ENCODE measurements around the gene DTNB. TPM values are rescaled to one million over a fixed set of nuclear protein-coding genes. Genes with fewer than 3 reads are reported as not detected.

DTNB gene
- total and polyA plus RNA-seq, 2 of the 4 experiments (the other 2 are of a cell fraction), result 3.8 to 5.3 TPM

GRCh38 chr2:25587361-25587760 is 86.0 kb downstream of the DTNB start:
- Histone ChIP-seq H3K27me3 (ENCODE audit: control insufficient read depth, insufficient read depth, low read length) (no peaks in the 10 kb centered on the region), H3K4me1 (ENCODE audit: control insufficient read depth, insufficient read depth, low read length) (peaks cover 8% of the 10 kb centered on the region), H4K5ac (ENCODE audit: low read depth, low read length) (no peak overlapping the region), H3K4ac (ENCODE audit: low read depth, low read length) (no peak overlapping the region), H4K8ac (ENCODE audit: low read depth in 2 of 2, low read length in 2 of 2) (no peak overlapping the region), H3K23ac (ENCODE audit: low read depth, low read length) (no peak overlapping the region), H3K4me2 (ENCODE audit: low read depth, low read length) (peak overlapping the region; percentile 19), H3K27ac (ENCODE audit: insufficient read depth, low read length) (no peak overlapping the region), H4K91ac (ENCODE audit: insufficient read depth, low read depth, low read length) (no peak overlapping the region), H2BK20ac (ENCODE audit: low read depth, low read length) (no peak overlapping the region), H2BK15ac (ENCODE audit: low read depth, low read length) (no peak overlapping the region), H3K4me3 (ENCODE audit: insufficient read depth, low read depth, low read length) (no peak overlapping the region), H4K20me1 (ENCODE audit: insufficient read depth, low read length) (no peaks in the 10 kb centered on the region), H2AK5ac (ENCODE audit: low read depth, low read length) (no peak overlapping the region), H3K14ac (replicated peaks; ENCODE audit: low read depth, low read length) (no peak overlapping the region), H2BK5ac (ENCODE audit: low read depth, low read length, poor library complexity, severe bottlenecking) (no peak overlapping the region), H3K79me1 (ENCODE audit: low read depth in 1 of 2, low read length in 2 of 2) (no peaks in the 10 kb centered on the region), H2AFZ (replicated peaks; ENCODE audit: low read length, poor library complexity) (peak overlapping the region; percentile 36), H3K9me1 (ENCODE audit: insufficient read depth, low read length) (peaks cover 4% of the 10 kb centered on the region; the same call in 1 of the 2 replicates), H3K36me3 (ENCODE audit: control insufficient read depth, insufficient read depth, low read length) (no peaks in the 10 kb centered on the region), H3K56ac (ENCODE audit: extremely low read depth, insufficient read depth, low read length) (no peak overlapping the region), H2AK9ac (replicated peaks; ENCODE audit: low read depth, low read length, poor library complexity) (no peak overlapping the region), H2BK120ac (ENCODE audit: low read depth, low read length) (no peak overlapping the region), H3K18ac (ENCODE audit: low read depth, low read length) (no peak overlapping the region), H3K9ac (ENCODE audit: low read depth, low read length) (no peak overlapping the region), H3K9me3 (ENCODE audit: control insufficient read depth, insufficient read depth, low read length) (no peaks in the 10 kb centered on the region)
- CTCF ChIA-PET, result no interaction called here
- TF ChIP-seq FOS (IDR thresholded peaks at IDR 0.05; ENCODE audit: low read depth, low read length) (peak; percentile 44; the same call in 1 of the 2 replicates), CEBPB (IDR thresholded peaks at IDR 0.05; ENCODE audit: low read depth, low read length) (no peak)
- intact Hi-C loops (cut with micrococcal nuclease) (no loop called here), dilution Hi-C loops (cut with HindIII; ENCODE audit: low sequenced_read_pairs, unreplicated experiment) (no loop called here), in situ Hi-C loops (cut with MboI; ENCODE audit: low sequenced_read_pairs) (no loop called here)
- BruUV-seq (replicated peaks), result no TSS peak
- DNase-seq (peak; percentile 68), ATAC-seq (ENCODE audit: low read depth) (peak; percentile 94)
- POLR2A ChIA-PET (ENCODE audit: unreplicated experiment), result no interaction called here
- WGBS, 2 experiments (ENCODE audit: extremely low coverage in 2 of 2, insufficient read length in 1 of 2), result no CpG with 5 or more reads among the region's 4 CpGs
